Activated naive CD4-positive, alpha-beta T cell treated with anti-CD3 and anti-CD28 coated beads for 36 hours (primary cell): Measurements from ENCODE around the gene SH3GL3. TPM values are rescaled to one million over a fixed set of nuclear protein-coding genes. Genes with fewer than 3 reads are reported as not detected.

Experiments
- CTCF ChIA-PET: fragments of 350-600 bp; sonication (Branson Sonifier 250); formaldehyde crosslinking; loops from one replicate; lab custom pipeline; 2021; ENCODE audit warnings: antibody characterized with exemption; lab: Charles Lee
- DNase-seq: peaks from one replicate; pipeline ENCODE4 v3.0.0-alpha.2; 2020
- H3K27ac Mint-ChIP-seq: one replicate; pipeline ENCODE4 v1.8.0; 2021; ENCODE audit warnings: mild to moderate bottlenecking, mixed read lengths
- H3K27me3 Mint-ChIP-seq: one replicate; pipeline ENCODE4 v1.8.0; 2021; ENCODE audit warnings: low read depth, mixed read lengths
- H3K36me3 Mint-ChIP-seq: one replicate; pipeline ENCODE4 v1.8.0; 2021; ENCODE audit warnings: low read depth, mixed read lengths
- H3K4me1 Mint-ChIP-seq: one replicate; pipeline ENCODE4 v1.8.0; 2021; ENCODE audit warnings: low read depth, mixed read lengths
- H3K4me3 Mint-ChIP-seq: one replicate; pipeline ENCODE4 v1.8.0; 2021; ENCODE audit warnings: mild to moderate bottlenecking, moderate library complexity, mixed read lengths
- H3K9me3 Mint-ChIP-seq: one replicate; pipeline ENCODE4 v1.8.0; 2021; ENCODE audit warnings: mixed read lengths
- intact Hi-C: fragments of 100-400 bp; cut with micrococcal nuclease; formaldehyde crosslinking; loops from one replicate; pipeline ENCODE4 v1.15.1; 2023
- total RNA-seq, 2 experiments: library from RNA; stranded (reverse); gene quantifications; one replicate each; pipeline ENCODE4 v1.2.3, GENCODE V29; 2021

Gene SH3GL3
- total RNA-seq, 2 experiments from 2014 or later: not detected

DNA sequence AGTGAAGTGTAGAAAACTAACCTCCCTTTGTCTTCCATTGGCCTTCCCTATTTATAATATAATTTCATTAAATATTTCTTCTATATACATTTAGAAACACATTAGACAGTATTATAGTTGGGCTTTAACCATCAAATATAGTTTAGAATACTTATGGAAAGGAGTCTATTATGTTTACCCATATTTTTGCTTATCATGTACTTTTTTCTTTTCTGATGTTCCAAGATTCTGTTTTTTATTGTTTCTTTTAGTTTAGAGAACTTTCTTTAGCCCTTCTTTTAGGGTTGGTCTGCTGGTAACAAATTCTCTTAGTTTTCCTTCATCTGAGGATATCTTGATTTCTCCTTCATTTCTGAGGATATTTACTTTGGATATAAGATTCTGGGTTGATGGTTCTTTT lies 23.7 kb downstream of the SH3GL3 start:
- intact Hi-C loops: no loop called here
- no peak overlapping the region for H3K4me3 Mint-ChIP-seq
- no peak overlapping the region for H3K27ac Mint-ChIP-seq
- no peaks in the 10 kb centered on the region for H3K4me1 Mint-ChIP-seq
- H3K9me3 Mint-ChIP-seq: no peaks in the 10 kb centered on the region
- CTCF ChIA-PET: no interaction called here
- DNase-seq: no peak
- no peaks in the 10 kb centered on the region for H3K36me3 Mint-ChIP-seq
- H3K27me3 Mint-ChIP-seq: peaks cover 16% of the 10 kb centered on the region

DNA sequence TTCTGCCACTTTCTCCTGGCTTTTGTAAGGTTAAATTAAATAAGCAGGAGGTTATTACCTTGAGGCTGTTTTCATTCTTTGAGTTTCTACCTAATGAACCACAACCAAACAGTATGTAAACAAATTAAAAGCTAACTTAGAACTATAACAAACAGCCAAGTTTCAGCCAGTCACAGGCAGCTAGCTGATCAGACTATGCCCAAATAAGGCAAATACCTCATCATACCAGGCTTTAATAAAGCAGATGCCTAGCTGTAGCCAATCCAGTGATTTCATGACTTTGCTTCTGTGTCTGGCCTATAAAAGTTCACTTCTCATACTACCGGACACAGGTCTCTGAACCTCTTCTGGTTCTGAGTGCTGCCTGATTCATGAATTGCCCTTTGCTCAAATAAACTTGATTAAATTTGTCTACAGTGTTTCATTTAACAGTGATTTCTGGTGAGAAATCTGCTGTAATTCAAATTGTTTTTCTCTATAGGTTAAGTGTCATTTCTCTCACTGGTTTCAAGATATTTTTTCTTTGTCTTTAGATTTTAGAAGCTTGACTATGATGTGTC lies 24.2 kb downstream of the SH3GL3 start:
- DNase-seq: no peak
- H3K4me3 Mint-ChIP-seq: no peak overlapping the region
- no peaks in the 10 kb centered on the region for H3K4me1 Mint-ChIP-seq
- H3K27ac Mint-ChIP-seq: no peak overlapping the region
- intact Hi-C loops: no loop called here
- H3K36me3 Mint-ChIP-seq: no peaks in the 10 kb centered on the region
- peaks cover 16% of the 10 kb centered on the region for H3K27me3 Mint-ChIP-seq
- H3K9me3 Mint-ChIP-seq: no peaks in the 10 kb centered on the region
- CTCF ChIA-PET: interaction anchor here (0.6 kb wide), 1 partner anchor 450 kb away, joined by 3 read pairs; no protein-coding TSS in a partner anchor

DNA sequence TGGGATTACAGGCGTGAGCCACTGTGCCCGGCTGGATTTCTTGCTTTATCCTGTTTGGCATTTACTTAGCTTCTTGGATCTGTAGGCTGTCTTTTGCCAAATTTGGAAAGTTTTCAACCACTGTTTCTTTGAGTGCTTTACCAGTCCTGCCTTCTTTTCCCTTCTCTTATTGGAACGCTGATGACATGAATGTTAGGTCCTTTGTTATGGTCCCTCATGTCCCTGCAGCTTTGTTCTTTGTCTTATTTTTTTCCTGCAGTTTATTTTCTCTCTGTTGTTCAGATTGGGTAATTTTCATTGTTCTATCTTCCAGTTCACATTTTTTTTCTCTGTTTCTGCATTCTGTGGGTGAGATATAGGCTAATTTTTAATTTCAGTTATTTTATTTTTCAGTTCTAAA lies 25.0 kb downstream of the SH3GL3 start:
- H3K36me3 Mint-ChIP-seq: no peaks in the 10 kb centered on the region
- no peaks in the 10 kb centered on the region for H3K4me1 Mint-ChIP-seq
- no peaks in the 10 kb centered on the region for H3K9me3 Mint-ChIP-seq
- CTCF ChIA-PET: interaction anchor here (0.6 kb wide), 3 partner anchors 11 to 450 kb away, joined by 3 to 4 read pairs (median 3); no protein-coding TSS in a partner anchor
- peaks cover 17% of the 10 kb centered on the region for H3K27me3 Mint-ChIP-seq
- DNase-seq: no peak
- intact Hi-C loops: no loop called here
- H3K27ac Mint-ChIP-seq: no peak overlapping the region
- no peak overlapping the region for H3K4me3 Mint-ChIP-seq

DNA sequence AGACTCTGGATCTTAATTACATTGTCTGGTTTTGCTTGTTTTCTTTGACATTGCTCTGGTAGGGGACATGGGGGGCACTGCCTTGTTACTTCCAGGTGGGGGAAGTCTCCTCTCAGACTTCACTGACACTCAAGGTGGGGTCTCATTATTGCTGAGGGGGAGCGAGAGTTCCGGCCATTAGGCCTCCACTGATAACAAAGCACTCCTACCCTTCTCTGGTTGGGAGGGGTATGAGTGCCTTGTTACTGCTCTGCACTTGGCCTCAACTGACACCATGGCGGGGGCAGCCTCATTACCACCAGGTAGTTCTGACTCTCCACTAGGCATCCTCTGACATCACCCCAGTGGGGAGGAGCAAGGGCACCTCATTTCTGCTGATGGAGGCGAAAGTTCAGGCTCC lies 25.7 kb downstream of the SH3GL3 start:
- intact Hi-C loops: no loop called here
- H3K36me3 Mint-ChIP-seq: no peaks in the 10 kb centered on the region
- DNase-seq: no peak
- peaks cover 19% of the 10 kb centered on the region for H3K27me3 Mint-ChIP-seq
- no peak overlapping the region for H3K27ac Mint-ChIP-seq
- H3K9me3 Mint-ChIP-seq: no peaks in the 10 kb centered on the region
- H3K4me3 Mint-ChIP-seq: no peak overlapping the region
- CTCF ChIA-PET: interaction anchor here (0.6 kb wide), 1 partner anchor 12 kb away, joined by 3 read pairs; no protein-coding TSS in a partner anchor
- H3K4me1 Mint-ChIP-seq: no peaks in the 10 kb centered on the region

DNA sequence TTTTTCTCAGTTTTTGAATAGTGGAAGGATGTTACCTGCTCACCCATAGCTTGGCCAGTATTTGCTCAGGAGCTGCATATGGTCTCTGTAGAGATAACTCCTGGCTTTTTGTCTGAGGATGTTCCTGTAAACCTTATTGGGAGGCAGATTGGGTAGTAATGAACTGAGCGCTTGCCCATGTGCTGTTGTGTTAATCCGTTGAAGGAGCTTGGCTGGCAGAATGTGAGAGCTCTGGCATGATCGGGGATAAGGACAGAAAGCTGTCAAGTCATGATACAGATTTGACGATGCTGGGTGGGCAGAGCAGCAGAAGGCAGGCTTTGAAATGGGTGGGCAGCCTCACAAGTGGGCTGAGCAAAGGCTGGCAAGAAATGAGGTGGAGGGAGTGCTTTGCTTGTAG lies 27.4 kb downstream of the SH3GL3 start:
- H3K36me3 Mint-ChIP-seq: no peaks in the 10 kb centered on the region
- H3K27me3 Mint-ChIP-seq: peaks cover 16% of the 10 kb centered on the region
- intact Hi-C loops: no loop called here
- no peaks in the 10 kb centered on the region for H3K4me1 Mint-ChIP-seq
- no peak overlapping the region for H3K27ac Mint-ChIP-seq
- no peak for DNase-seq
- CTCF ChIA-PET: no interaction called here
- H3K4me3 Mint-ChIP-seq: no peak overlapping the region
- H3K9me3 Mint-ChIP-seq: no peaks in the 10 kb centered on the region

DNA sequence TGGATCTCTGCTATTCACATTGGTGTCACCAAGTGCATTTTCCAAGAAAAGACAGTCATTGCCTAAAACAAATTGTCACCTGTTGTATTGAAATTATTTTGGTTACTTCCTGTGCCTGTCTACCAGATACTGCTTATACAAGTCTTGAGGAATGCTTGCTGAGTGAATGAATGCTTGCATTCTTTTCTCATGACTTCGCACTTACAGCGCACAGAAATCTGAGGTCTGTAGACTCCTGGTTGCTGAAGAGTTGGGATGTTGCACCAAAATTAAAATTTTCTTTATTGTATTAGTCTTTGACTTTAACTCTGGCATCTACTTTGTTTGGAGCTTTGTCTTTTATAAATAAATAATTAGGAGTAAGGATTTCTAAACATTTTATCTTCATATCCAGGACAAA lies 28.4 kb downstream of the SH3GL3 start:
- CTCF ChIA-PET: no interaction called here
- Mint-ChIP-seq H3K9me3 (no peaks in the 10 kb centered on the region), H3K4me1 (no peaks in the 10 kb centered on the region), H3K27me3 (peaks cover 16% of the 10 kb centered on the region), H3K4me3 (no peak overlapping the region), H3K27ac (no peak overlapping the region), H3K36me3 (no peaks in the 10 kb centered on the region)
- intact Hi-C loops: no loop called here
- no peak for DNase-seq

DNA sequence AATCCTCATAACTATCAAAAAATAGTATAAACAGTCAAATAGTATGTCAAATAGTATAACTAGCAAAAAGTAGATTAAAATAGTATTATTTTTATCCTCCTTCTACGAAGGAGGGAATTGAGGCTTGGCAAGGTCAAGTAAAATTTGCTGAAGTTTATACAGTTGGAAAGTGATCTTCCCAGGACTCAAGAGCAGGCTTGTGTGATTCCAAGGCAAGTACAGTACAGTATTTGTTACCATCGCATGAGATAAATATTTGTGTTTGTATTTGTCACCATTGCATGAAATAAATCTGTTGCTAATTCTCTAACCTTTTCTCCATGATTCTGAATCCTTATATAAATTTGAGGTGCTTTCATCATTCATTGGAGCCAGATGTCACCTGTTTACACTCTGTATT lies 28.9 kb downstream of the SH3GL3 start:
- H3K4me3 Mint-ChIP-seq: no peak overlapping the region

DNA sequence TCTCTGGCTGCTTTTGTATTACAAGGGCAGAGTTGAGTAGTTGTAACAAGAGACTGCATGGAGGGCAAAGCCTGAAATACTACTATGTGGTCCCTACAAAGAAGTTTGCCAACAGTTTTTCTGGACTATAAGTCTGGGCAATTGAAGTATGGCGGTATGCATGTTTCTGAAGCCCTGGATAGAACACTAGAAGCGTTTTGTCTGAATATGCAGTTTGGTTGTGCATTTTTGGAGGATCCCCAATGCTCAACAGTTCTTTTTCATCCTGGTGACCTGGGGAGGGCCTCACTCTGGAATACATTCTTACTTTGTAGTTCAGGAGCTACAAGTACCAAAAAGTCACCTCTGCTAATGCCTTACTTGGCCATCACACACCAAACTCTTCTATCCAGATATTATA lies 29.6 kb downstream of the SH3GL3 start:
- no peaks in the 10 kb centered on the region for H3K9me3 Mint-ChIP-seq
- H3K36me3 Mint-ChIP-seq: no peaks in the 10 kb centered on the region
- H3K27me3 Mint-ChIP-seq: peaks cover 14% of the 10 kb centered on the region
- intact Hi-C loops: no loop called here
- no peak for DNase-seq
- H3K4me3 Mint-ChIP-seq: no peak overlapping the region
- H3K4me1 Mint-ChIP-seq: no peaks in the 10 kb centered on the region
- H3K27ac Mint-ChIP-seq: no peak overlapping the region
- CTCF ChIA-PET: no interaction called here

More for the DNA sequence above, 28.9 kb downstream of the SH3GL3 start:
- Mint-ChIP-seq H3K36me3 (no peaks in the 10 kb centered on the region), H3K27ac (no peak overlapping the region), H3K9me3 (no peaks in the 10 kb centered on the region), H3K27me3 (peaks cover 14% of the 10 kb centered on the region), H3K4me1 (no peaks in the 10 kb centered on the region)
- intact Hi-C loops: no loop called here
- DNase-seq: no peak
- CTCF ChIA-PET: no interaction called here

DNA sequence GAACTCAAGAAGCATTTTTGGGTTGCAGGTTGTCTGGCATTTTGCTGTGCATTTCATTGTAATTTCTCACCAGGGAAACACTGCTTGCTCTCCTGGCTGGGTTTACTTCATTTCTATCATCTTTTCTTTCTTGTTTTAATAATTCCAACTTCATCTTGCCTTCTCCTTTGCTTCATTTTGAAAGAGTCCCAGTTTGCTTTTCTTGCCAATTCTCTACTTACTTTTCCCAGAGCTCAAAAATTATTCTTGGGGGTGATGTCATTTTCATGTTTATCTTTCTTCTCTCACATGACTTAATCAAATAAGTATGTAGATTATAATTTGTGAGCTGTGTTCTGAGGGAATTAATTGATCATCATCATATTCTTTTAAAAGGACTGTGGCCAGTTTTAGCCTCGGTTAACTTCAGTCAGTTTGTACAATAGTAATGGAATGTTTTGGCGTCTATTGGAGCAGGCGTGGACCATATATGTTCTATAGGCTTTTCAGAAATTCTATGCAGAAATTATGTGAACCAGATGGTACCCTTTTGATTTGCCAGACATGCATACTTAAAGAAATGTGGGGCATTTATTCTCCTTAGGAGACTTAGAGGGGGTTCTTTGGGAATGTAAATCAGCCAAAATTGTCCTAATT lies 30.1 kb downstream of the SH3GL3 start:
- no peaks in the 10 kb centered on the region for H3K9me3 Mint-ChIP-seq
- intact Hi-C loops: no loop called here
- H3K27ac Mint-ChIP-seq: no peak overlapping the region
- H3K4me1 Mint-ChIP-seq: no peaks in the 10 kb centered on the region
- H3K27me3 Mint-ChIP-seq: peaks cover 14% of the 10 kb centered on the region
- CTCF ChIA-PET: no interaction called here
- DNase-seq: no peak
- H3K4me3 Mint-ChIP-seq: no peak overlapping the region
- no peaks in the 10 kb centered on the region for H3K36me3 Mint-ChIP-seq

DNA sequence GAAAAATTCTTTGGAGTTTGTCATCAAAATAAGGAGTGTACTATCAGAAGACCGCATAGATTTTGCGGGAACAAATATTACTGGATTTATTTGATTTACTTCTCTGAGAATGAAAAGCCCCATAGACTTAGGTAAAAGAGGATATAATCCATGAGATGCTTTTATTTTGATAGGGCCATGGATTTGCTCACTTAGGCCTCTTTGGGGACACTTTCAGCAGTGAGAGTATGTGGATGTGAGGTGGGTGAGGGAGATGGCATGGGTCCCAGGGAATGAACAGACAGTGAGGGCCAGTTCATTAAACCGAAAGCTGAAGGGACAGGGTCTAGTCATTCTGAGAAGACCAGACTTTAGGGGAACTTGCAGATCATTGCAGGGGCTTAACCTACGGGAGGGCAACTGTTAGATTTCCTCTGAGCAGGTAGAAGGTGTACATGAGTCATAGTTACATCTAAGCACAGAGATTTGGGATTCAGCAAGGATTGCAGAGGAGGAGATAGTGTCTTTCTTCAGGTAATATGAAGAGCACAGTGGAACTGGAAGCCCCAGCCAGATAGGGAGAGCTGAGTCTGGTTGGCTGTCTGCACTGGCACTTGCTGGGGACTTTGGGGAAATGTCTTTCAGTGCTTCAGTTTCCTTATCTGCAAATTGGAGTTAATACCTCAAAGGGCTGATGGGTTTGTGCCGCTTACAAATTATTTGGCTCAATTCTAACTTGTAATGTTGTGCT lies 30.8 kb downstream of the SH3GL3 start:
- H3K4me3 Mint-ChIP-seq: no peak overlapping the region
- H3K4me1 Mint-ChIP-seq: no peaks in the 10 kb centered on the region
- H3K27ac Mint-ChIP-seq: no peak overlapping the region
- intact Hi-C loops: no loop called here
- H3K9me3 Mint-ChIP-seq: no peaks in the 10 kb centered on the region
- CTCF ChIA-PET: no interaction called here
- no peaks in the 10 kb centered on the region for H3K36me3 Mint-ChIP-seq
- peaks cover 11% of the 10 kb centered on the region for H3K27me3 Mint-ChIP-seq
- DNase-seq: no peak

DNA sequence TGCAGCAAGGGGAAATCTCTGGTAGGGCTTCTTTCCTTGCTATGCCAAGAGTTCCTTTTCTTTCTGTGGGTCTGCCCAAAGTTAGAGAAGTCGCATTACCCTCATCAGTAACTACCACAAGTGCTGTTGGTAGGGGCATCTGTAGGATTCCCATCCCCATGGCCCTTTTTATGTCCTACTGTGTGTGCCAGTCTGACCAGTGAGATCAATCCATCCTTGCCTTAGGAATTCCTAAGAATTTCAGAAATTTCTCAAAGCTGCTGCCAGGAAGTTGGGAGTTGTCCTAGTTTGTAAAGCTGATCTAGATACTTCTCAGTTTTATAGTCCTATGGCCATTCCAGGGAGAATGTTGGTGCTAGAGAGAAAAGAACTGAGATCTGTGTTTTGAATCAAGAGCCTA lies 36.5 kb downstream of the SH3GL3 start:
- CTCF ChIA-PET: no interaction called here
- Mint-ChIP-seq H3K27ac (no peak overlapping the region), H3K36me3 (no peaks in the 10 kb centered on the region)

DNA sequence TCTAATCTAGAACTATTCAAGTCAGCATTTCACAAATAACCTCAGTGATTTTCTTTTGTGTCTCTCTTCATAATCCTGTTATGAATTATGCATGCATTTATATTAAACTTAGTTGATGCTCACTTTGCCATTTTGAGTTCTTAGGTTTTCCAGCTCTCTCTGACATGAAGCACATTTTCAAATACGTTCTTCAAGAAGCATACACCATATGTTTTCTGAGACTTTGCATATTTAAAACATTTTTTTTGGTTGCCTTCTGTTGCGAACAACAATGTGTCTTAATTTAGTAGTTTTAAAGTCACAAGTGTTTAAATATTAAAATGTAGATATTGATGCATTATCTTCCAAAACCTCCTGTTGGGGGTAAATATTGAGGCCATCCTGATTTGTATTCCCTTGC lies 37.5 kb downstream of the SH3GL3 start:
- Mint-ChIP-seq H3K36me3 (no peaks in the 10 kb centered on the region), H3K27ac (no peak overlapping the region), H3K9me3 (peaks cover 11% of the 10 kb centered on the region), H3K27me3 (no peaks in the 10 kb centered on the region), H3K4me3 (no peak overlapping the region), H3K4me1 (no peaks in the 10 kb centered on the region)
- CTCF ChIA-PET: no interaction called here
- DNase-seq: no peak
- intact Hi-C loops: no loop called here

More for the DNA sequence above, 36.5 kb downstream of the SH3GL3 start:
- Mint-ChIP-seq H3K4me3 (no peak overlapping the region), H3K27me3 (no peaks in the 10 kb centered on the region), H3K4me1 (no peaks in the 10 kb centered on the region), H3K9me3 (peaks cover 11% of the 10 kb centered on the region)
- intact Hi-C loops: no loop called here
- no peak for DNase-seq

DNA sequence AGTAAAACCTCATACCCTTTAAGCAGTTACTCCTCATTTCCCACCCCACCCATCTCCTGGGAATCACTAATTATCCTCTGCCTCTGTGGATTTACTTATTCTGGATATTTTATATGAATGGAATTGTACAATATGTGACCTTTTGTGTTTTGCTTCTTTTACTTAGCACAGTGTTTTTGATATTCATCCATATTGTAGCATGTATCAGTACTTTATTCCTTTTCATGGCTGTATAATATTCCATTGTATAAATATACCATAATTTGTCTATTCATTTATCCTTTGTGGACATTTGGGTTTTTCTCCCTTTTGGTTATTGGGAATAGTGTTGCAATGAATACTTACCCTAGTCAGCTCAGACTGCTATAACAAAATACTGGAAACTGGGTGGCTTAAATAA lies 39.2 kb downstream of the SH3GL3 start:
- no peak overlapping the region for H3K4me3 Mint-ChIP-seq
- no peaks in the 10 kb centered on the region for H3K4me1 Mint-ChIP-seq
- CTCF ChIA-PET: no interaction called here
- H3K9me3 Mint-ChIP-seq: peaks cover 11% of the 10 kb centered on the region
- intact Hi-C loops: no loop called here
- H3K27ac Mint-ChIP-seq: no peak overlapping the region
- peaks cover 7% of the 10 kb centered on the region for H3K27me3 Mint-ChIP-seq
- DNase-seq: no peak
- H3K36me3 Mint-ChIP-seq: no peaks in the 10 kb centered on the region
